Testis (tissue), 3 donors: ENCODE measurements around the gene HSPA1L. TPM values are rescaled to one million over a fixed set of nuclear protein-coding genes. Genes with fewer than 3 reads are reported as not detected.

Source experiments
- DNase-seq: peaks from one replicate; pipeline ENCODE4 v3.0.0-alpha.2; 2019
- H3K27ac ChIP-seq, 2 donors: fragments of 200-600 bp; sonication (generic); one replicate each; pipeline ENCODE4 v1.5.1; 2019
- H3K27me3 ChIP-seq: fragments of 200-600 bp; sonication (generic); one replicate; pipeline ENCODE4 v1.5.1; 2019
- H3K36me3 ChIP-seq: fragments of 200-600 bp; sonication (generic); one replicate; pipeline ENCODE4 v1.5.1; 2017; ENCODE audit warnings: low read depth; ENCODE audit errors: missing control alignments
- H3K4me1 ChIP-seq: fragments of 200-600 bp; sonication (generic); one replicate; pipeline ENCODE4 v1.5.1; 2019
- H3K4me3 ChIP-seq, 2 donors: fragments of 200-600 bp; sonication (generic); one replicate each; pipeline ENCODE4 v1.5.1; 2017 to 2019
- H3K9me3 ChIP-seq: fragments of 200-600 bp; sonication (generic); one replicate; pipeline ENCODE4 v1.5.1; 2017
- POLR2A ChIP-seq: fragments of 450-650 bp; IDR thresholded peaks from one replicate; pipeline ENCODE4 v1.6.1; 2017; ENCODE audit warnings: antibody characterized with exemption, mild to moderate bottlenecking, moderate library complexity
- WGBS, 2 donors: methylation state at CpG; one replicate each; pipeline ENCODE4 v1.1.5; 2018; 5-methylcytosine and 5-hydroxymethylcytosine counted together
- intact Hi-C: fragments of 100-400 bp; cut with DNase I; formaldehyde crosslinking; loops from one replicate; pipeline ENCODE4 v1.15.1; 2023; ENCODE audit warnings: low total_unique reads
- polyA plus RNA-seq: library from polyadenylated mRNA; stranded (reverse); fragments of 350-450 nt; fragmentation: Illumina TruSeq; extraction: RNeasy Lipid Tissue Mini Kit (QIAGEN cat#74804); gene quantifications from one replicate; pipeline ENCODE4 v1.2.3, GENCODE V29; 2014; ENCODE audit warnings: low read depth, low replicate concordance; ENCODE audit not compliant: insufficient read depth
- total RNA-seq, 2 donors: library from RNA; depleted of rRNA; stranded (reverse); fragments of >200 nt; gene quantifications; one replicate each; pipeline ENCODE4 v1.2.3, GENCODE V29; 2016
- TF ChIP-seq, protein P1 (sequence below), 3 experiments: fragments of 450-650 bp in 2 of 3; fragments of 200-600 bp in 1 of 3; sonication (generic) in 1 of 3; IDR thresholded peaks; one replicate each; pipeline ENCODE4 v1.5.1; 2016 to 2019; ENCODE audit warnings: antibody characterized with exemption in 3 of 3, mild to moderate bottlenecking in 2 of 3, moderate library complexity in 1 of 3

The HSPA1L gene
- total and polyA plus RNA-seq, 3 donors from 2014 or later = 30.3 to 103 (median 87.9) TPM

DNA sequence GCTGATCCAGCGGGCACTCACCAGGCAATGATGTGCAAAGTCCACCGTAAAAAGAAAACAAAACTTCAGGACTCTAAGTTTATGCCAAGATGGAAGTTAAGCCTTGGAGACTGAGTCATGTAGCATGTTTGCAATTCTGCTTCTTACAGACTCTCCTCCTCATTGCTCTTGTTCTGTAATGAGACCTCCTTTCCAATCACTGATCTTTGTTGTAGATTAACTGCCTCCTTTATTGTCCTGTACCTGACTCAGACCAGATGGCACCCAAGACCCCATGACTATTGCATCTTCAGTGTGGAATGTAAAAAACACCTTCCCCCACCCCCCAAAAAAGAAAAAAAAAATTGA, 36.4 kb upstream of the HSPA1L start:
- no peaks in the 10 kb centered on the region for H3K4me1 ChIP-seq
- 66% methylated on average over 2 of the region's 2 CpGs for WGBS, 2 donors
- intact Hi-C loops = no loop called here
- H3K4me3 ChIP-seq = no peak overlapping the region
- no peaks in the 10 kb centered on the region for H3K27me3 ChIP-seq
- no peaks in the 10 kb centered on the region for H3K9me3 ChIP-seq
- H3K27ac ChIP-seq = no peak overlapping the region
- TF ChIP-seq, protein P1, sequence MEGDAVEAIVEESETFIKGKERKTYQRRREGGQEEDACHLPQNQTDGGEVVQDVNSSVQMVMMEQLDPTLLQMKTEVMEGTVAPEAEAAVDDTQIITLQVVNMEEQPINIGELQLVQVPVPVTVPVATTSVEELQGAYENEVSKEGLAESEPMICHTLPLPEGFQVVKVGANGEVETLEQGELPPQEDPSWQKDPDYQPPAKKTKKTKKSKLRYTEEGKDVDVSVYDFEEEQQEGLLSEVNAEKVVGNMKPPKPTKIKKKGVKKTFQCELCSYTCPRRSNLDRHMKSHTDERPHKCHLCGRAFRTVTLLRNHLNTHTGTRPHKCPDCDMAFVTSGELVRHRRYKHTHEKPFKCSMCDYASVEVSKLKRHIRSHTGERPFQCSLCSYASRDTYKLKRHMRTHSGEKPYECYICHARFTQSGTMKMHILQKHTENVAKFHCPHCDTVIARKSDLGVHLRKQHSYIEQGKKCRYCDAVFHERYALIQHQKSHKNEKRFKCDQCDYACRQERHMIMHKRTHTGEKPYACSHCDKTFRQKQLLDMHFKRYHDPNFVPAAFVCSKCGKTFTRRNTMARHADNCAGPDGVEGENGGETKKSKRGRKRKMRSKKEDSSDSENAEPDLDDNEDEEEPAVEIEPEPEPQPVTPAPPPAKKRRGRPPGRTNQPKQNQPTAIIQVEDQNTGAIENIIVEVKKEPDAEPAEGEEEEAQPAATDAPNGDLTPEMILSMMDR (IDR thresholded peaks at IDR 0.05) = no peak
- no peak for TF ChIP-seq POLR2A
- H3K36me3 ChIP-seq = no peaks in the 10 kb centered on the region
- no peak for DNase-seq

GRCh38 chr6:31850765-31851484, 35.8 kb upstream of the HSPA1L start:
- TF ChIP-seq, protein P1 (IDR thresholded peaks at IDR 0.05) = no peak
- no peak for TF ChIP-seq POLR2A
- H3K4me3 ChIP-seq = no peak overlapping the region
- no peaks in the 10 kb centered on the region for H3K4me1 ChIP-seq
- H3K27me3 ChIP-seq = no peaks in the 10 kb centered on the region
- no peak for DNase-seq
- no peaks in the 10 kb centered on the region for H3K9me3 ChIP-seq
- no peaks in the 10 kb centered on the region for H3K36me3 ChIP-seq
- no peak overlapping the region for H3K27ac ChIP-seq
- intact Hi-C loops = no loop called here
- 95 to 100% methylated on average over 2 of the region's 2 CpGs for WGBS, 2 donors

- H3K9me3 ChIP-seq = no peaks in the 10 kb centered on the region
- intact Hi-C loops = no loop called here
- no peak for TF ChIP-seq POLR2A
- TF ChIP-seq, protein P1 (IDR thresholded peaks at IDR 0.05) = no peak
- WGBS, 2 donors = 93 to 95% methylated on average over 2 of the region's 2 CpGs
- DNase-seq = no peak
- no peaks in the 10 kb centered on the region for H3K4me1 ChIP-seq
- H3K4me3 ChIP-seq = no peak overlapping the region
- no peaks in the 10 kb centered on the region for H3K36me3 ChIP-seq
- H3K27ac ChIP-seq = no peak overlapping the region
- no peaks in the 10 kb centered on the region for H3K27me3 ChIP-seq
Measured at GRCh38 chr6:31847276-31847978, 32.3 kb upstream of the HSPA1L start.

- H3K27ac ChIP-seq = no peak overlapping the region
- no peaks in the 10 kb centered on the region for H3K9me3 ChIP-seq
- intact Hi-C loops = no loop called here
- DNase-seq = no peak
- no peak overlapping the region for H3K4me3 ChIP-seq
- no peaks in the 10 kb centered on the region for H3K36me3 ChIP-seq
- WGBS, 2 donors = 92 to 95% methylated on average over 3 of the region's 3 CpGs
- TF ChIP-seq, protein P1 (IDR thresholded peaks at IDR 0.05) = no peak
- TF ChIP-seq POLR2A = no peak
- H3K27me3 ChIP-seq = no peaks in the 10 kb centered on the region
- H3K4me1 ChIP-seq = no peaks in the 10 kb centered on the region
Measured at GRCh38 chr6:31844507-31844906, 29.4 kb upstream of the HSPA1L start.
